Osteoblast (primary cell): Measurements from ENCODE around the gene DTX1. TPM values are rescaled to one million over a fixed set of nuclear protein-coding genes. Genes with fewer than 3 reads are reported as not detected.

Source experiments
- DNase-seq: peaks from one replicate; pipeline ENCODE4 v3.0.0; 2011; ENCODE audit warnings: low spot score, mixed read lengths; ENCODE audit not compliant: insufficient read length; ENCODE audit errors: missing footprints
- H2AFZ ChIP-seq: 2 replicates; pipeline ENCODE4 v1.6.0; 2011; ENCODE audit warnings: mild to moderate bottlenecking, low read length
- H3K27ac ChIP-seq: 2 replicates; pipeline ENCODE4 v1.5.1; 2011; ENCODE audit warnings: mild to moderate bottlenecking, low read depth, low read length, moderate library complexity
- H3K27me3 ChIP-seq: 2 replicates; pipeline ENCODE4 v1.6.0; 2012; ENCODE audit warnings: mild to moderate bottlenecking, control low read depth, inconsistent platforms, low read length, moderate library complexity; ENCODE audit not compliant: insufficient read depth
- H3K36me3 ChIP-seq: 2 replicates; pipeline ENCODE4 v1.5.1; 2011; ENCODE audit warnings: mild to moderate bottlenecking, low read length, control low read depth, moderate library complexity; ENCODE audit not compliant: insufficient read depth
- H3K4me1 ChIP-seq: 2 replicates; pipeline ENCODE4 v1.5.1; 2011; ENCODE audit warnings: mild to moderate bottlenecking, low read length, control low read depth, moderate library complexity; ENCODE audit not compliant: insufficient read depth
- H3K4me2 ChIP-seq: 2 replicates; pipeline ENCODE4 v1.6.0; 2011; ENCODE audit warnings: mild to moderate bottlenecking, low read length; ENCODE audit not compliant: insufficient read depth
- H3K4me3 ChIP-seq: fragments of 200-600 bp; sonication (generic); 3 replicates; pipeline ENCODE4 v1.5.1; 2012; ENCODE audit warnings: mild to moderate bottlenecking, low read length, inconsistent platforms; ENCODE audit not compliant: insufficient read depth
- H3K79me2 ChIP-seq: 2 replicates; pipeline ENCODE4 v1.6.0; 2012; ENCODE audit warnings: mild to moderate bottlenecking, low read length, control low read depth, inconsistent platforms; ENCODE audit not compliant: insufficient read depth
- H3K9me3 ChIP-seq: 2 replicates; pipeline ENCODE4 v1.5.1; 2011; ENCODE audit warnings: low read depth, low read length, control low read depth
- H4K20me1 ChIP-seq: 2 replicates; pipeline ENCODE4 v1.6.0; 2012; ENCODE audit warnings: mild to moderate bottlenecking, low read length, control low read depth; ENCODE audit not compliant: insufficient read depth
- total RNA-seq: library from RNA; depleted of rRNA; stranded (reverse); fragments of >200 nt; gene quantifications from 2 replicates; pipeline ENCODE4 v1.2.3, GENCODE V29; 2012
- TF ChIP-seq, protein P1 (sequence below): IDR thresholded peaks from 2 replicates; pipeline ENCODE4 v1.5.1; 2011; ENCODE audit warnings: mild to moderate bottlenecking, low read depth, low read length, moderate library complexity; ENCODE audit errors: extremely low read depth

The DTX1 gene
- total RNA-seq, 1 donor: under 0.01 TPM

DNA sequence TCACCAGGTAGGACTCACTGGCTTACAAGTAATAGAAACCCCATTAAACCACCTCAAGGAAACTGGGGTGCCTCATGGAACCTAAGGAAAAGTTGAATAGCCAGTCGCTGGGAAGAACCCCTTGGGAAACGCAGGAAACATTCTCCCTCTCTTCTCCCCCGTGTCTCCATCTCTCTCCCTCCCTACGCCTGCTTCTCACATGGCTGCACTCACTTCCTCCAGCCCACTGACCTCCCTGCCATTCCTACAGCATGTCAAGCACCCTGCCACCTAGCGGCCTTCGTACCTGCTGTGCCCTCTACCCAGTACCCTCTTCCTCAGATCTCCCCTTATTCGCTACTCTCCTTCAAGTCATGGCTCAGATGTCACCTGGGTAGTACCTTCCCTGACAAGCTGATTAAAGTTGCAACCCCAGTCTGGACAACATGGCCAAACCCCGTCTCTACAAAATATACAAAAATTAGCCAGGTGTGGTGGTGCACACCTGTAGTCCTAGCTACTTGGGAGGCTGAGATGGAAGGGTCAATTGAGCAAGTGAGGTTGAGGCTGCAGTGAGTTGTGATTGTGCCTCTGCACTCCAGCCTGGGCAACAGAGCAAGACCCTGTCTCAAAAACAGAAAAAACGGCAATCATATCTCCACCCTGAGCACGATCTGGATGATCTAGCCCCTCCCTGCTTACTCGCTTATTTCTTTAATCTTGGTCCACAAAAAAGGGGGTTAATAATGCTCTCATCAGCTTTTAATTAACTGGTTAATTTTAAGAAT lies 6.4 kb upstream of the DTX1 start:
- Histone ChIP-seq H3K4me1 (no peaks in the 10 kb centered on the region), H3K79me2 (no peaks in the 10 kb centered on the region), H3K4me2 (no peak overlapping the region), H3K36me3 (no peaks in the 10 kb centered on the region), H3K9me3 (no peaks in the 10 kb centered on the region), H3K27ac (no peak overlapping the region), H3K4me3 (no peak overlapping the region), H3K27me3 (peaks cover 18% of the 10 kb centered on the region), H2AFZ (no peak overlapping the region), H4K20me1 (no peaks in the 10 kb centered on the region)
- DNase-seq: peak; percentile 84
- TF ChIP-seq, protein P1, sequence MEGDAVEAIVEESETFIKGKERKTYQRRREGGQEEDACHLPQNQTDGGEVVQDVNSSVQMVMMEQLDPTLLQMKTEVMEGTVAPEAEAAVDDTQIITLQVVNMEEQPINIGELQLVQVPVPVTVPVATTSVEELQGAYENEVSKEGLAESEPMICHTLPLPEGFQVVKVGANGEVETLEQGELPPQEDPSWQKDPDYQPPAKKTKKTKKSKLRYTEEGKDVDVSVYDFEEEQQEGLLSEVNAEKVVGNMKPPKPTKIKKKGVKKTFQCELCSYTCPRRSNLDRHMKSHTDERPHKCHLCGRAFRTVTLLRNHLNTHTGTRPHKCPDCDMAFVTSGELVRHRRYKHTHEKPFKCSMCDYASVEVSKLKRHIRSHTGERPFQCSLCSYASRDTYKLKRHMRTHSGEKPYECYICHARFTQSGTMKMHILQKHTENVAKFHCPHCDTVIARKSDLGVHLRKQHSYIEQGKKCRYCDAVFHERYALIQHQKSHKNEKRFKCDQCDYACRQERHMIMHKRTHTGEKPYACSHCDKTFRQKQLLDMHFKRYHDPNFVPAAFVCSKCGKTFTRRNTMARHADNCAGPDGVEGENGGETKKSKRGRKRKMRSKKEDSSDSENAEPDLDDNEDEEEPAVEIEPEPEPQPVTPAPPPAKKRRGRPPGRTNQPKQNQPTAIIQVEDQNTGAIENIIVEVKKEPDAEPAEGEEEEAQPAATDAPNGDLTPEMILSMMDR: no peak

DNA sequence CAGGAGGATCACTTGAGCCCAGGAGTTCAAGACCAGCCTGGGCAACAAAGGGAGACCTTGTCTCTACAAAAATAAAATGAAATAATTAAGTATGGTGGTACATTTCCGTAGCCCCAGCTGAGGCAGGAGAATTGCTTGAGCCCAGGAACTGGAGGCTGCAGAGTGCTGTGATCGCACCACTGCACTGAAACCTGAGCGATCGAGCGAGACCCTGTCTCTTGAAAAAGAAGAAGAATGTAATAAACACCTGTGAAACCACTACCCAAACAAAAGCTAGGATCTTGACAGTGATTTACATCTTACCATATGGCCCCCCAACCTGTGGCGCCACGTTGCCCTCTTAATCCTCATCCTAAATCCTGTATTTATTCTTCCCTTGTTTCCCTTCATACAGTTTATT lies 5.7 kb upstream of the DTX1 start:
- Histone ChIP-seq H4K20me1 (no peaks in the 10 kb centered on the region), H3K4me3 (no peak overlapping the region), H3K27ac (no peak overlapping the region), H3K36me3 (no peaks in the 10 kb centered on the region), H2AFZ (no peak overlapping the region), H3K27me3 (peaks cover 23% of the 10 kb centered on the region), H3K4me2 (no peak overlapping the region), H3K79me2 (no peaks in the 10 kb centered on the region), H3K9me3 (no peaks in the 10 kb centered on the region), H3K4me1 (no peaks in the 10 kb centered on the region)
- no peak for DNase-seq
- TF ChIP-seq, protein P1: no peak

DNA sequence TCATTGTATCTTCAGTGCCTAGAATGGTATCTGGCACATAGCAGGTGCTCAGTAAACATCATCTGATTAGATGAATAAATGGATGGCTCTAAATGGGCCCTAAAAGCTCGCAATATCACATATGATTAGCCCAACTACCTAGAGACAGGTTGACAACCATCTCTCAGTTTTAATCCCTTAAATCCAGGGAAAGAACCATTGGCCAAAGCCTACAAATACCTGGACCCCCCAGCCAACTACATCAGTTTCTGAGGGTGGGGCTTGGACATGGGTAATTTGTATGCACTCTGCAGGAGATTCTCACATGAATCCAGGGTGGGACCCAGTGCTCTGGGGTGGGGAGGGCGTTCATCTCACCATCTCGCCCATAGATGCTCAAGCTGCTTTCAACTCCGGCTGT lies 4.8 kb upstream of the DTX1 start:
- TF ChIP-seq, protein P1: no peak
- H3K27ac ChIP-seq: no peak overlapping the region
- no peak overlapping the region for H3K4me3 ChIP-seq
- H3K36me3 ChIP-seq: no peaks in the 10 kb centered on the region
- H3K79me2 ChIP-seq: no peaks in the 10 kb centered on the region
- H4K20me1 ChIP-seq: no peaks in the 10 kb centered on the region
- no peaks in the 10 kb centered on the region for H3K9me3 ChIP-seq
- peak; percentile 74 for DNase-seq
- no peak overlapping the region for H2AFZ ChIP-seq
- peaks cover 28% of the 10 kb centered on the region for H3K27me3 ChIP-seq
- H3K4me2 ChIP-seq: no peak overlapping the region
- H3K4me1 ChIP-seq: no peaks in the 10 kb centered on the region

DNA sequence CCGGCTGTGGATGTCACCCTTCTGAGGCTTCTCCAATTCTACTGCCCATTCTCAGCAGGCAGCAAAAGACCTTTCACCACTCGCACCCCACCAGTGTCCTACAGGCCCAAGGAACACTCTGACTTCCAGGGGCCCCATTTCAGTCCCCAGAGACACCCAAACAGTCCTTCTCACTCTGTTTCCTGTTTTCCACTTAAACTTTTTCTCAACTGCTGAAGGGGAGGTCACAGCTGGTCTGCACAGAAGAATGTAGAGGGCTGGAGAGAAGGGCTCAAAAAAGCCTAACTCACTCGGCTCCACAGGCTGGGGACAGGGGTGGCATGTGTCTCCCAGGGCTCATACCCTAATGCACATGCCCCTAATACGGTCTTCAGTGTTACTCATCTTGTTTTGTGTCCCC lies 4.2 kb upstream of the DTX1 start:
- Histone ChIP-seq H3K27me3 (peaks cover 34% of the 10 kb centered on the region), H3K4me1 (no peaks in the 10 kb centered on the region), H3K27ac (no peak overlapping the region), H4K20me1 (no peaks in the 10 kb centered on the region), H3K4me2 (no peak overlapping the region), H3K4me3 (no peak overlapping the region), H2AFZ (no peak overlapping the region), H3K79me2 (no peaks in the 10 kb centered on the region), H3K9me3 (no peaks in the 10 kb centered on the region), H3K36me3 (no peaks in the 10 kb centered on the region)
- peak; percentile 58 for DNase-seq
- TF ChIP-seq, protein P1: no peak
